GM19328 (cell line): Measurements from ENCODE around the gene LINGO1.

Experiments
- ATAC-seq: cut with Tn5 transposase; IDR thresholded peaks from one replicate; pipeline ENCODE4 v1.9.1; 2021; ENCODE audit warnings: mild to moderate bottlenecking, moderate library complexity; ENCODE audit not compliant: unreplicated experiment

Gene LINGO1

GRCh38 chr15:77597804-77598453 lies 34.8 kb downstream of the LINGO1 start:
- ATAC-seq, result no peak

- ATAC-seq, result no peak
Measured at GRCh38 chr15:77596821-77597803, 35.6 kb downstream of the LINGO1 start.

DNA sequence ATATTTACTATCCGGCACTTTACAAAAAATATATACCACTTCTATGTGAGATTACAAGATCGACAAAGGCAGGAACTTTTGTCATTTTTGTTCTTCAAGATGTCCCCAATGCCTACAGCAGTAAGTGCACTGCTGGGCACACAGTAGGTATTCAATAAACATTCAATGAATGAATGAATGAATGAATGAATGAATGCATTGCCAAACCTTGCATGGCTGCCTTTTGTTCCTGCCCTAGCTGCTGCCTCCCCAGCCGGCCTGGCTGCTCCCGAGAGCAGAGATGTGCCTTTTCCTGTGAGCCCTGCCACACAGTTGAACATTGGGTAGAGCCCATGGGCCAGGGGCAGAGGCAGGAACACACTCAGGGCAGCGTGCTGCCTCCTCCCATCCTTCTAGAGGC lies 37.5 kb downstream of the LINGO1 start:
- no peak for ATAC-seq

DNA sequence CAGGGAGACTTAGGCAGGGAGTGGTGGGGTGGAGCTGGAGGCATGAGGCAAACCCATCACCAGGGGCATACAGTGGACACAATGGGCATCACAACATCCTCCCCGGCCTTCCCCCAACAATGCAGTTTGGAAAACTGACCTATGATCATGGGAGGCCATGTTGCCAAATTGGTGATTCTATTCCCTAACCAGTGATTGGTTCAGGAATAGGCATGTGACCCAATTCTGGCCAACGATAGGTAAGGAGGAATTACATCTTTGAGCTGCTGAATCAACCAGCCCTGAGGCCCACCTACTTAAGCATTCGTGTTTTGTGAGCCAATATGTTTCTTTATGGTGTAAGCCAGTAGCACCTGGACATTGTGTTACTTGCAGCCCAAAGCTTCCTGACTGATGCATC lies 40.0 kb downstream of the LINGO1 start:
- no peak for ATAC-seq

- ATAC-seq, result no peak
Measured at GRCh38 chr15:77591968-77592613, 40.6 kb downstream of the LINGO1 start.

GRCh38 chr15:77589839-77590238 lies 42.9 kb downstream of the LINGO1 start:
- no peak for ATAC-seq

DNA sequence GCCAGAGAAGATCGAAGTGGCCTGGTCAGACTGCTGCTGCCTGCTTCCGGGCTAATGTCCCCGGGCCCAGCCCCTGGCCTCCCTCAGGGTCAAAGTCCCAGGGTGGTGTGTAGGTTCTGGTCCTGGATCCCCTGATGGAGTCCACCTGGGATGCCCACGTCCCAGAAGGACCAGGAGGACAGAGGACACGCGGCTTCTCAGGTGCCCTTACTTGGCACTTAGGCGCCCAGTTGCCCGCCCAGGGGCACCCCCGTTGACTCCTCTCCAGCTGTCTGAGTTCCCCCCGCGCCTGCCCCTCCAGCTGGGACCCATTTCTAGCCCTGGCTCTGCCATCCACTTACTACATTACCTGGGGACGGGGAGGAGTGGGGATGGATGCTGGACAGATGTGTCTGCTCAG lies 44.6 kb downstream of the LINGO1 start:
- no peak for ATAC-seq

DNA sequence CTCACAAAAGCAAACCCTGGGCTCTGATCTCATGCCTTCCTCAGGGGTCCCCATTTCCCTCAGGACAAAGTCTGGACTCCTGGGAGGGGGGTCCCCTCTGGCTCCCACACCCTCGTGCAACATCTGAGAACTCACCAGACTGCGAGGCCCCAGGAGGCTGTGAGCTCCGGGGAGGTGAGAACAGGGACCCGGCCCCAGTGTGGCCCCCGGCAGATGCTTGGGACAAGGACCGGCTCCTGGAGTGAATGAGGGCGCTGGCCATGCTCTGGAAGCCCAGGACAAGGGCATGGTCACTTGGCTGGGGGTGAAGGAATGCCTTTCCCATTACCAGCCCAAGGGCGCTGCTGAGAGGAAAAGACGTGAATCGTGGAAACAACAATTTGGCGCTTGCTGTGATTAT lies 48.0 kb downstream of the LINGO1 start:
- ATAC-seq, result no peak

GRCh38 chr15:77584201-77584600 lies 48.5 kb downstream of the LINGO1 start:
- no peak for ATAC-seq

DNA sequence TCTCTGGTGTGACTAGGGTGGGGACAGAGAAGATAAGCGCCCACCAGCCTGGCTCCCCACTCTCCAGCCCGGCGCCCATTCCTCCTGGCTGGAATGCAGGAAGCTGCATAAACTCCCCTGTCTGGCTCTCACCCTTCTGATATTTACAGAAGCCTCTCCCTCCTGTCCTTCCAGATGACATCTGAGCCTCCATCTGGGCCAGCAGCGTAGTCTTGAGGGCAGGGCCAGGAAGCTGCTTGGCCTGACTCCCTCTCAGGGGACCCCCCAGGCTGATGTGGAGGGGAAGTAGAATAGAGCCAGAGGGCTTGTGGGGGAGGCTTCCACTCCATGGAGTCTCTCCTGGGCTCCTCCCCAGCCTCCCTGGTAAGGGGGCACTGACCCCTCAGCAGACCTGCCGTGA lies 49.9 kb downstream of the LINGO1 start:
- ATAC-seq, result no peak

DNA sequence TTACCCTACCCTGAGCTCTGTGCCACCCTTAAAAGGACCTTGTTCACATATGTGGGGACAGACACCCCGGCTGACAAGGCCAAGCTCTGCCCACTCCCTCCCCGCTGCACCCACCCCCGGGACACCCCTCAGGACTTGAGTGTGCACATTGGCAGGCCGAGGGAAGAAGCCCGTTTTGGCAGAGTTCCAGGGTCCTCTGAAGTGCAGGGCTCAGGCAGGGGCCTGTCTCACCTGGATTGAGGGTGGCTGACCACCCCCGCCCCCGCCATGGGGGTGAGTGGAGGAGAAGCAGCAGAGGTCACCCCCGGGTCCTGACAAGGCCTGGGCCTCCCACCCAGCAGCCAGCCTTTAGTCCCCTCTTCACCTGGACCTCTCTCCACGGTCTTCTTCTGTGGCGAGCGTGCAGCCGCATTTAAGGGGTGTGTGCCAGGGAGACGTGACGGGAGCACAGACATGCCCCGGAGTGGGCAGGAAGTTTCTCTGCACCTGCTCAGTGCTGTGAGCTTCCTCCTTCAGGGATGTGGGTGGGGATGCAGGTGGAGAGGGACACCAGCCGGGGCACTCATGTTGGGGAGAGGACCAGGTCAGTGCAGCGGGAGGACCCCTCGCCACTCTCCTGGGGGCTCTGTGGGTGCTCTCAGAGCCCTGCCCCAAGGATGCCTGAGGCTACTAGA lies 50.7 kb downstream of the LINGO1 start:
- ATAC-seq, result no peak

- ATAC-seq, result no peak
Measured at GRCh38 chr15:77580996-77581682, 51.6 kb downstream of the LINGO1 start.

GRCh38 chr15:77579498-77580188 lies 53.1 kb downstream of the LINGO1 start:
- no peak for ATAC-seq

DNA sequence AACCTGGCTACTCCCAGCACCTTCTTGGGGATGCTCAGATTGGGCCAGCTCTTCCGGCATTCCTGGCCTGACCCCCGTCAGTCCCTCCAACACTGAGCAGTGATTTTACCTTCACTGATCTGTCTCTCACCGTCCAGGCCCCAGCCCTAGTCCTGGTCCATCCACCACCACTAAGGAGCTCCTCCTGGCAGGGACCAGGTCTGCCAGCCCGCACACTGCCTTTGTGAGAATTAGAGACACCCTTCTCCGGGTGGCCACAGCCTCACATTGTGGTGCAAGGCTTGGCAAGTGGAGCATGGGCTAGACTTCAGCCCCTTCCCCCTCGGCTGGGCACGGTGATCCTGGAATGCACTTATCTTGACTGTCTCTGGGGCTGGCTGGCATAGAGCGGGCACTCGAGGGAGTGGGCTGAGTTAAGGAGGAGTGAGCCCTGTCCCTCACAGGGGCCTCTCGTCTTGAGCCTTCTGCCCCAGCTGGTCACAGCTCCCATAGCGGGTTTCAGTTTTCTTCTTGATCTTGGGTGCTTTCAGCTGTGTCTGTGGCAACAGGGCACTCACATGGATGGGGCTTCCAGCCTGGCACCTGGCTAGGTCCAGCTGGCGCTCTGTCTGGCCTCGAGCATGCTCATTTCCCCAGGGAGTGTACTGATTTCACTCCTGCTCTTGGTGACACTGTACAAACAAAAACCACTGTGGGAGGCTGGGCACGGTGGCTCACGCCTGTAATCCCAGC lies 53.9 kb downstream of the LINGO1 start:
- ATAC-seq, result no peak

- ATAC-seq, result no peak
Measured at GRCh38 chr15:77577366-77577950, 55.3 kb downstream of the LINGO1 start.

GRCh38 chr15:77576538-77576937 lies 56.2 kb downstream of the LINGO1 start:
- ATAC-seq, result no peak

GRCh38 chr15:77575203-77575934 lies 57.3 kb downstream of the LINGO1 start:
- ATAC-seq, result no peak

DNA sequence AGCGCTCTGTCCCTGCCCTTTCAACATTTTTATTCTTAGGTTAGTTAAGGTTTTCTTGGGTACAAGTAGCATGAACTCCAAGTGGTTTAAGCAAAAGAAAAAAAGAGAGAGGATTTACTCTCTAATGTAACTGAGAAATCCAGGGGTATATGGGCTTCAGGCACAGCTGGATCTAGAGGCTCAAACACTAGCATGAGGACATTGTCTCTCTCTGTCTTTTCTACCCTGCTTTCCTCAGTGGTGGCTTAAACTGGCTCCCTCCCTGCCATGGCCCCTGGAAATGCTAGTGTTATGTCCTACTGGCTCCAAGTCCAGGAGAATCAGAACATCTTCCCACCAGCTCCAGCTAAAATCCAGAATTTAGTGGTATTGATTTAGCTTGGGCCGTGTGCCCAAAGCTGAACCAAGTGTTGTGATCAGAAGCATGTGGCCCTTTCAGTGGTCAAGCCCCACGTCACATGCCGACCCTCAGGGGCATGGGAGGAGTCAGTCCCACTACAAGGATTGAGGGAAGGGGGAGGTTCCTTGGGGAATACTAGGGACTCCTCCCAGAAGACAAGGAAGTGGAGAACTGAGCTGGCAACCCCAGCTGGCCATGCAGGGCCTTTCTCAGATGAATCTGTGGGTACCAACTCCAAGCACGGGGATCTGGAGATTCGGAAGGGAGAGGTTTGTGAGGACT lies 58.0 kb downstream of the LINGO1 start:
- no peak for ATAC-seq
